ENCODE measurements around the gene MN1.

GRCh38 chr22:27761665-27762064 lies 39.9 kb downstream of the MN1 start:
- no peak for TF ChIP-seq POLR2AphosphoS5 (IDR thresholded peaks at IDR 0.05; ENCODE audit: low read depth, low read length)
- TF ChIP-seq POLR2A (IDR thresholded peaks at IDR 0.05; ENCODE audit: control extremely low read depth in 1 of 2, low read depth in 2 of 2, low read length in 2 of 2) = no peak
- no peak for TF ChIP-seq SIN3A (conservative IDR thresholded peaks at IDR 0.05 in 1 of 2, IDR thresholded peaks at IDR 0.05 in 1 of 2; ENCODE audit: low read depth in 1 of 2, low read length in 2 of 2)
- TF ChIP-seq, protein P1, sequence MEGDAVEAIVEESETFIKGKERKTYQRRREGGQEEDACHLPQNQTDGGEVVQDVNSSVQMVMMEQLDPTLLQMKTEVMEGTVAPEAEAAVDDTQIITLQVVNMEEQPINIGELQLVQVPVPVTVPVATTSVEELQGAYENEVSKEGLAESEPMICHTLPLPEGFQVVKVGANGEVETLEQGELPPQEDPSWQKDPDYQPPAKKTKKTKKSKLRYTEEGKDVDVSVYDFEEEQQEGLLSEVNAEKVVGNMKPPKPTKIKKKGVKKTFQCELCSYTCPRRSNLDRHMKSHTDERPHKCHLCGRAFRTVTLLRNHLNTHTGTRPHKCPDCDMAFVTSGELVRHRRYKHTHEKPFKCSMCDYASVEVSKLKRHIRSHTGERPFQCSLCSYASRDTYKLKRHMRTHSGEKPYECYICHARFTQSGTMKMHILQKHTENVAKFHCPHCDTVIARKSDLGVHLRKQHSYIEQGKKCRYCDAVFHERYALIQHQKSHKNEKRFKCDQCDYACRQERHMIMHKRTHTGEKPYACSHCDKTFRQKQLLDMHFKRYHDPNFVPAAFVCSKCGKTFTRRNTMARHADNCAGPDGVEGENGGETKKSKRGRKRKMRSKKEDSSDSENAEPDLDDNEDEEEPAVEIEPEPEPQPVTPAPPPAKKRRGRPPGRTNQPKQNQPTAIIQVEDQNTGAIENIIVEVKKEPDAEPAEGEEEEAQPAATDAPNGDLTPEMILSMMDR (IDR thresholded peaks at IDR 0.05; ENCODE audit: control extremely low read depth in 1 of 3, insufficient read depth in 1 of 3, low read depth in 1 of 3, low read length in 3 of 3) = no peak
- TF ChIP-seq ZNF274 (IDR thresholded peaks at IDR 0.05; ENCODE audit: borderline replicate concordance, extremely low read depth, low read length) = no peak
- no peak for TF ChIP-seq EZH2 (IDR thresholded peaks at IDR 0.05; ENCODE audit: low read depth, low read length, severe bottlenecking)
- TF ChIP-seq ATF3 (IDR thresholded peaks at IDR 0.05; ENCODE audit: insufficient read depth, low read depth, low read length) = no peak
- no peak for TF ChIP-seq GABPA (IDR thresholded peaks at IDR 0.05; ENCODE audit: borderline replicate concordance, insufficient read depth, low read length)
- no peak for TF ChIP-seq TBP (IDR thresholded peaks at IDR 0.05; ENCODE audit: low read depth, low read length)
- TF ChIP-seq NANOG (IDR thresholded peaks at IDR 0.05; ENCODE audit: insufficient read depth, low read depth, low read length, poor library complexity, severe bottlenecking) = no peak
- no peak for TF ChIP-seq SP1 (IDR thresholded peaks at IDR 0.05; ENCODE audit: low read depth, low read length)
- TF ChIP-seq JUND (IDR thresholded peaks at IDR 0.05; ENCODE audit: low read length) = no peak
- no peak for TF ChIP-seq CEBPB (IDR thresholded peaks at IDR 0.05; ENCODE audit: low read depth, low read length)
